IMR-90 (cell line): Measurements from ENCODE around the gene KLC1. TPM values are rescaled to one million over a fixed set of nuclear protein-coding genes. Genes with fewer than 3 reads are reported as not detected.

Experiments used
- ATAC-seq: fragments of 200-7000 bp; cut with Tn5 transposase; 2 replicates; pipeline ENCODE4 v1.9.1; 2020; ENCODE audit warnings: low read depth, mild to moderate bottlenecking, moderate library complexity
- BruUV-seq: library from RNA; stranded (reverse); fragments of 400-500 nt; replicated peaks from 2 replicates; lab custom pipeline; 2021; lab: Mats Ljungman, UMichigan
- CTCF ChIA-PET: fragments of 300-600 bp; formaldehyde crosslinking; extraction: SDS; loops from one replicate; lab custom pipeline; 2021; ENCODE audit warnings: antibody characterized with exemption; lab: Yijun Ruan, JAX
- POLR2A ChIA-PET: fragments of 300-600 bp; sonication (Branson Sonifier 250); formaldehyde crosslinking; loops from one replicate; lab custom pipeline; 2022; ENCODE audit warnings: antibody characterized with exemption; ENCODE audit not compliant: unreplicated experiment; lab: Charles Lee
- DNase-seq: peaks from one replicate; pipeline ENCODE4 v3.0.0; 2013
- H2AFZ ChIP-seq: replicated peaks from 2 replicates; pipeline ENCODE3; 2013; ENCODE audit warnings: low read length, mild to moderate bottlenecking; ENCODE audit not compliant: poor library complexity
- H2AK5ac ChIP-seq: 2 replicates; pipeline ENCODE4 v1.6.1; 2013; ENCODE audit warnings: low read depth, low read length, inconsistent platforms
- H2AK9ac ChIP-seq: replicated peaks from 2 replicates; pipeline ENCODE3; 2013; ENCODE audit warnings: mild to moderate bottlenecking, low read depth, low read length, moderate library complexity; ENCODE audit not compliant: poor library complexity
- H2BK120ac ChIP-seq: 2 replicates; pipeline ENCODE4 v1.6.1; 2013; ENCODE audit warnings: low read depth, low read length, inconsistent platforms
- H2BK15ac ChIP-seq: 3 replicates; pipeline ENCODE4 v1.6.1; 2013; ENCODE audit warnings: low read depth, low read length, inconsistent platforms
- H2BK20ac ChIP-seq: 2 replicates; pipeline ENCODE4 v1.6.1; 2013; ENCODE audit warnings: low read depth, mild to moderate bottlenecking, inconsistent platforms, low read length, moderate library complexity
- H2BK5ac ChIP-seq: 2 replicates; pipeline ENCODE4 v1.6.1; 2013; ENCODE audit warnings: mild to moderate bottlenecking, low read depth, low read length, inconsistent platforms; ENCODE audit not compliant: poor library complexity, severe bottlenecking
- H3K14ac ChIP-seq: replicated peaks from 2 replicates; pipeline ENCODE4 v1.6.1; 2013; ENCODE audit warnings: low read depth, low read length, inconsistent platforms
- H3K18ac ChIP-seq: 2 replicates; pipeline ENCODE4 v1.6.1; 2013; ENCODE audit warnings: low read depth, low read length, control low read depth
- H3K23ac ChIP-seq: 2 replicates; pipeline ENCODE4 v1.6.1; 2013; ENCODE audit warnings: low read depth, low read length, inconsistent platforms
- H3K27ac ChIP-seq: 2 replicates; pipeline ENCODE4 v1.5.1; 2013; ENCODE audit warnings: mild to moderate bottlenecking, control low read depth, low read length; ENCODE audit not compliant: insufficient read depth
- H3K27me3 ChIP-seq: 2 replicates; pipeline ENCODE4 v1.6.1; 2013; ENCODE audit warnings: low read length; ENCODE audit not compliant: control insufficient read depth, insufficient read depth
- H3K36me3 ChIP-seq: 2 replicates; pipeline ENCODE4 v1.6.1; 2013; ENCODE audit warnings: low read length, mixed read lengths; ENCODE audit not compliant: control insufficient read depth, insufficient read depth
- H3K4ac ChIP-seq: 2 replicates; pipeline ENCODE4 v1.6.1; 2013; ENCODE audit warnings: low read depth, low read length, inconsistent platforms
- H3K4me1 ChIP-seq: 2 replicates; pipeline ENCODE4 v1.6.1; 2013; ENCODE audit warnings: low read length, mixed read lengths; ENCODE audit not compliant: control insufficient read depth, insufficient read depth
- H3K4me2 ChIP-seq: 2 replicates; pipeline ENCODE4 v1.6.1; 2013; ENCODE audit warnings: low read depth, mild to moderate bottlenecking, control low read depth, low read length, moderate library complexity
- H3K4me3 ChIP-seq: 2 replicates; pipeline ENCODE4 v1.5.1; 2013; ENCODE audit warnings: low read depth, mild to moderate bottlenecking, control low read depth, low read length, moderate library complexity; ENCODE audit not compliant: insufficient read depth
- H3K56ac ChIP-seq: 2 replicates; pipeline ENCODE4 v1.6.1; 2013; ENCODE audit warnings: low read length, inconsistent platforms; ENCODE audit not compliant: insufficient read depth; ENCODE audit errors: extremely low read depth
- H3K79me1 ChIP-seq, 2 experiments: 2 replicates each; pipeline ENCODE4 v1.6.1; 2013; ENCODE audit warnings: low read length in 2 of 2, inconsistent platforms in 1 of 2, low read depth in 1 of 2
- H3K9ac ChIP-seq: 2 replicates; pipeline ENCODE4 v1.6.1; 2013; ENCODE audit warnings: low read depth, low read length, control low read depth
- H3K9me1 ChIP-seq: 2 replicates; pipeline ENCODE4 v1.6.1; 2013; ENCODE audit warnings: low read length, inconsistent platforms; ENCODE audit not compliant: insufficient read depth
- H3K9me3 ChIP-seq: 2 replicates; pipeline ENCODE4 v1.6.1; 2013; ENCODE audit warnings: low read length; ENCODE audit not compliant: control insufficient read depth, insufficient read depth
- H4K20me1 ChIP-seq: 2 replicates; pipeline ENCODE4 v1.6.1; 2013; ENCODE audit warnings: low read length, inconsistent platforms; ENCODE audit not compliant: insufficient read depth
- H4K5ac ChIP-seq: 2 replicates; pipeline ENCODE4 v1.6.1; 2013; ENCODE audit warnings: mild to moderate bottlenecking, low read depth, low read length, control low read depth
- H4K8ac ChIP-seq, 2 experiments: 2 replicates each; pipeline ENCODE4 v1.6.1; 2013; ENCODE audit warnings: low read depth in 2 of 2, low read length in 2 of 2, control low read depth in 1 of 2, inconsistent platforms in 1 of 2
- H4K91ac ChIP-seq: 2 replicates; pipeline ENCODE4 v1.6.1; 2013; ENCODE audit warnings: low read depth, low read length, inconsistent platforms; ENCODE audit not compliant: insufficient read depth
- BHLHE40 ChIP-seq: fragments of 150-350 bp; IDR thresholded peaks from 2 replicates; pipeline ENCODE4 v1.6.1; 2016; ENCODE audit warnings: mild to moderate bottlenecking, low read depth, low read length
- CEBPB ChIP-seq: IDR thresholded peaks from 2 replicates; pipeline ENCODE4 v1.6.1; 2012; ENCODE audit warnings: low read depth, low read length, improper control_type of control experiment
- CHD1 ChIP-seq: IDR thresholded peaks from 2 replicates; pipeline ENCODE4 v1.6.1; 2012; ENCODE audit warnings: low read depth, low read length, improper control_type of control experiment
- ELK1 ChIP-seq: fragments of 150-350 bp; IDR thresholded peaks from 2 replicates; pipeline ENCODE4 v1.6.1; 2016; ENCODE audit warnings: low read depth, mild to moderate bottlenecking, low read length, moderate library complexity, borderline replicate concordance
- FOS ChIP-seq: fragments of 150-350 bp; IDR thresholded peaks from 2 replicates; pipeline ENCODE4 v1.6.1; 2016; ENCODE audit warnings: low read depth, low read length
- MAFK ChIP-seq: IDR thresholded peaks from 2 replicates; pipeline ENCODE4 v1.6.1; 2012; ENCODE audit warnings: low read depth, low read length, improper control_type of control experiment
- MAZ ChIP-seq: IDR thresholded peaks from 2 replicates; pipeline ENCODE4 v1.6.1; 2012; ENCODE audit warnings: low read depth, mild to moderate bottlenecking, low read length, improper control_type of control experiment, moderate library complexity, borderline replicate concordance
- MXI1 ChIP-seq: IDR thresholded peaks from 2 replicates; pipeline ENCODE4 v1.6.1; 2012; ENCODE audit warnings: low read depth, mild to moderate bottlenecking, low read length, moderate library complexity, borderline replicate concordance
- NFE2L2 ChIP-seq: fragments of 150-350 bp; IDR thresholded peaks from 2 replicates; pipeline ENCODE4 v1.6.1; 2016; ENCODE audit warnings: low read depth, mild to moderate bottlenecking, low read length
- POLR2A ChIP-seq: IDR thresholded peaks from 2 replicates; pipeline ENCODE4 v1.6.1; 2012; ENCODE audit warnings: mild to moderate bottlenecking, low read depth, low read length
- RAD21 ChIP-seq: IDR thresholded peaks from 2 replicates; pipeline ENCODE4 v1.6.1; 2012; ENCODE audit warnings: low read length, improper control_type of control experiment
- RCOR1 ChIP-seq: IDR thresholded peaks from 2 replicates; pipeline ENCODE4 v1.6.1; 2012; ENCODE audit warnings: mild to moderate bottlenecking, low read length, improper control_type of control experiment; ENCODE audit not compliant: insufficient replicate concordance
- RFX5 ChIP-seq: IDR thresholded peaks from 2 replicates; pipeline ENCODE4 v1.8.0; 2012; ENCODE audit warnings: low read depth, mild to moderate bottlenecking, low read length, moderate library complexity
- SMC3 ChIP-seq: fragments of 150-350 bp; IDR thresholded peaks from 2 replicates; pipeline ENCODE4 v1.6.1; 2016; ENCODE audit warnings: low read depth, mild to moderate bottlenecking, antibody characterized with exemption, low read length, moderate library complexity
- WGBS, 2 experiments: methylation state at CpG; one replicate each; pipeline versions ENCODE4 v1.1.5 to v1.1.7; 2013; ENCODE audit warnings: missing lambda C conversion rate in 2 of 2; ENCODE audit not compliant: insufficient read length in 1 of 2; ENCODE audit errors: extremely low coverage in 2 of 2; 5-methylcytosine and 5-hydroxymethylcytosine counted together
- dilution Hi-C: fragments of 300-500 bp; cut with HindIII; formaldehyde crosslinking; loops from one replicate; pipeline ENCODE4 v1.14.3; 2018; ENCODE audit warnings: low sequenced_read_pairs; ENCODE audit not compliant: unreplicated experiment
- in situ Hi-C: fragments of 300-500 bp; cut with MboI; formaldehyde crosslinking; loops from 3 replicates; pipeline ENCODE4 v1.14.3; 2019; ENCODE audit warnings: low sequenced_read_pairs, inconsistent platforms, mixed read lengths
- intact Hi-C: fragments of 100-400 bp; cut with micrococcal nuclease; formaldehyde crosslinking; loops from 2 replicates; pipeline ENCODE4 v1.10.0; 2022
- polyA plus RNA-seq, 3 experiments: library from polyadenylated mRNA; depleted of rRNA; stranded (reverse); fragments of >200 nt; gene quantifications; 2 replicates each; pipeline ENCODE4 v1.2.3, GENCODE V29; 2012; ENCODE audit warnings: low replicate concordance in 1 of 3
- total RNA-seq: library from RNA; depleted of rRNA; stranded (reverse); fragments of >200 nt; gene quantifications from 2 replicates; pipeline ENCODE4 v1.2.3, GENCODE V29; 2012
- TF ChIP-seq, protein P1 (sequence below): conservative IDR thresholded peaks from 2 replicates; pipeline ENCODE4 v1.5.1; 2012; ENCODE audit warnings: mild to moderate bottlenecking, low read depth, low read length, improper control_type of control experiment
- TF ChIP-seq, protein P2 (sequence below): fragments of 150-350 bp; IDR thresholded peaks from 2 replicates; pipeline ENCODE4 v1.6.1; 2017; ENCODE audit warnings: mild to moderate bottlenecking, antibody characterized with exemption, low read length, low read depth

KLC1 gene
- total and polyA plus RNA-seq, 2 of the 4 experiments (the other 2 are of a cell fraction), result 101 to 157 TPM

GRCh38 chr14:103725739-103726395 is 96.9 kb downstream of the KLC1 start:
- no peak overlapping the region for H2BK15ac ChIP-seq
- no peak overlapping the region for H4K5ac ChIP-seq
- CTCF ChIA-PET, result no interaction called here
- peaks cover 55% of the 10 kb centered on the region for H4K20me1 ChIP-seq
- H2BK120ac ChIP-seq, result no peak overlapping the region
- H4K91ac ChIP-seq, result no peak overlapping the region
- H3K36me3 ChIP-seq, result peaks cover 32% of the 10 kb centered on the region
- no peak overlapping the region for H3K18ac ChIP-seq
- no peaks in the 10 kb centered on the region for H3K9me3 ChIP-seq
- H3K79me1 ChIP-seq, result peaks cover 14 to 43% of the 10 kb centered on the region in 2 experiments
- no peaks in the 10 kb centered on the region for H3K4me1 ChIP-seq
- in situ Hi-C loops, result no loop called here
- no peak overlapping the region for H2BK5ac ChIP-seq
- no peaks in the 10 kb centered on the region for H3K27me3 ChIP-seq
- no peak overlapping the region for H2AFZ ChIP-seq
- dilution Hi-C loops, result no loop called here
- no peak overlapping the region for H2BK20ac ChIP-seq
- TF ChIP-seq, protein P1, sequence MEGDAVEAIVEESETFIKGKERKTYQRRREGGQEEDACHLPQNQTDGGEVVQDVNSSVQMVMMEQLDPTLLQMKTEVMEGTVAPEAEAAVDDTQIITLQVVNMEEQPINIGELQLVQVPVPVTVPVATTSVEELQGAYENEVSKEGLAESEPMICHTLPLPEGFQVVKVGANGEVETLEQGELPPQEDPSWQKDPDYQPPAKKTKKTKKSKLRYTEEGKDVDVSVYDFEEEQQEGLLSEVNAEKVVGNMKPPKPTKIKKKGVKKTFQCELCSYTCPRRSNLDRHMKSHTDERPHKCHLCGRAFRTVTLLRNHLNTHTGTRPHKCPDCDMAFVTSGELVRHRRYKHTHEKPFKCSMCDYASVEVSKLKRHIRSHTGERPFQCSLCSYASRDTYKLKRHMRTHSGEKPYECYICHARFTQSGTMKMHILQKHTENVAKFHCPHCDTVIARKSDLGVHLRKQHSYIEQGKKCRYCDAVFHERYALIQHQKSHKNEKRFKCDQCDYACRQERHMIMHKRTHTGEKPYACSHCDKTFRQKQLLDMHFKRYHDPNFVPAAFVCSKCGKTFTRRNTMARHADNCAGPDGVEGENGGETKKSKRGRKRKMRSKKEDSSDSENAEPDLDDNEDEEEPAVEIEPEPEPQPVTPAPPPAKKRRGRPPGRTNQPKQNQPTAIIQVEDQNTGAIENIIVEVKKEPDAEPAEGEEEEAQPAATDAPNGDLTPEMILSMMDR, result no peak
- TF ChIP-seq NFE2L2, result no peak
- no peak for TF ChIP-seq BHLHE40
- no peak for TF ChIP-seq FOS
- TF ChIP-seq ELK1, result no peak
- no peak for TF ChIP-seq RCOR1
- TF ChIP-seq SMC3, result no peak
- no peak for TF ChIP-seq CHD1
- TF ChIP-seq, protein P2, sequence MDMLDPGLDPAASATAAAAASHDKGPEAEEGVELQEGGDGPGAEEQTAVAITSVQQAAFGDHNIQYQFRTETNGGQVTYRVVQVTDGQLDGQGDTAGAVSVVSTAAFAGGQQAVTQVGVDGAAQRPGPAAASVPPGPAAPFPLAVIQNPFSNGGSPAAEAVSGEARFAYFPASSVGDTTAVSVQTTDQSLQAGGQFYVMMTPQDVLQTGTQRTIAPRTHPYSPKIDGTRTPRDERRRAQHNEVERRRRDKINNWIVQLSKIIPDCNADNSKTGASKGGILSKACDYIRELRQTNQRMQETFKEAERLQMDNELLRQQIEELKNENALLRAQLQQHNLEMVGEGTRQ, result no peak
- TF ChIP-seq MAFK, result no peak
- no peak for TF ChIP-seq RFX5
- TF ChIP-seq CEBPB, result no peak
- TF ChIP-seq MXI1, result no peak
- TF ChIP-seq RAD21, result no peak
- no peak for TF ChIP-seq POLR2A
- no peak for TF ChIP-seq MAZ
- 97% methylated on average over 7 of the region's 16 CpGs; no CpG with 5 or more reads in 1 of the 2 experiments for WGBS, 2 experiments
- H3K14ac ChIP-seq, result no peak overlapping the region
- no peak overlapping the region for H4K8ac ChIP-seq
- H3K27ac ChIP-seq, result no peak overlapping the region
- no peak overlapping the region for H3K9ac ChIP-seq
- H3K56ac ChIP-seq, result no peak overlapping the region
- no peak overlapping the region for H3K4me3 ChIP-seq
- peaks cover 10% of the 10 kb centered on the region for H3K9me1 ChIP-seq
- POLR2A ChIA-PET, result no interaction called here
- ATAC-seq (no peak), DNase-seq (no peak)
- H3K4ac ChIP-seq, result no peak overlapping the region
- H2AK9ac ChIP-seq, result no peak overlapping the region
- H3K23ac ChIP-seq, result no peak overlapping the region
- H3K4me2 ChIP-seq, result no peak overlapping the region
- no TSS peak for BruUV-seq
- intact Hi-C loops, result no loop called here
- H2AK5ac ChIP-seq, result no peak overlapping the region
